Smooth muscle cell (in vitro differentiated cells): ENCODE results near the gene API5. TPM values are rescaled to one million over a fixed set of nuclear protein-coding genes. Genes with fewer than 3 reads are reported as not detected.

ENCODE experiments used
- DNase-seq: peaks from one replicate; lab custom pipeline; 2025; ENCODE audit not compliant: unreplicated experiment; lab: John Stamatoyannopoulos, UW
- H2AFZ ChIP-seq: fragments of 200-600 bp; sonication (generic); 2 replicates; pipeline ENCODE4 v1.6.0; 2016; ENCODE audit warnings: antibody characterized with exemption, low read depth, mild to moderate bottlenecking
- H3F3A ChIP-seq: fragments of 200-600 bp; sonication (generic); 2 replicates; pipeline ENCODE4 v1.6.0; 2017; ENCODE audit warnings: antibody characterized with exemption, low read depth
- H3K27ac ChIP-seq: fragments of 200-600 bp; sonication (generic); 2 replicates; pipeline ENCODE4 v1.5.1; 2016; ENCODE audit warnings: low read depth, mild to moderate bottlenecking
- H3K27me3 ChIP-seq: fragments of 200-600 bp; sonication (generic); 2 replicates; pipeline ENCODE4 v1.6.1; 2016; ENCODE audit warnings: low read depth, mild to moderate bottlenecking
- H3K36me3 ChIP-seq: fragments of 200-600 bp; sonication (generic); 2 replicates; pipeline ENCODE4 v1.5.1; 2016; ENCODE audit warnings: low read depth
- H3K4me1 ChIP-seq: fragments of 200-600 bp; sonication (generic); 2 replicates; pipeline ENCODE4 v1.5.1; 2016; ENCODE audit warnings: low read depth
- H3K4me2 ChIP-seq: fragments of 200-600 bp; sonication (generic); 2 replicates; pipeline ENCODE4 v1.6.0; 2016; ENCODE audit warnings: mild to moderate bottlenecking
- H3K4me3 ChIP-seq: fragments of 200-600 bp; sonication (generic); 2 replicates; pipeline ENCODE4 v1.5.1; 2016; ENCODE audit warnings: mild to moderate bottlenecking
- H3K79me2 ChIP-seq: fragments of 200-600 bp; sonication (generic); 2 replicates; pipeline ENCODE4 v1.6.0; 2016; ENCODE audit warnings: low read depth, mild to moderate bottlenecking
- H3K9ac ChIP-seq: fragments of 200-600 bp; sonication (generic); 2 replicates; pipeline ENCODE4 v1.6.0; 2016; ENCODE audit warnings: low read depth
- H3K9me3 ChIP-seq: fragments of 200-600 bp; sonication (generic); replicated peaks from 2 replicates; pipeline ENCODE4 v1.5.1; 2016; ENCODE audit warnings: low read depth
- H4K20me1 ChIP-seq: fragments of 200-600 bp; sonication (generic); 2 replicates; pipeline ENCODE4 v1.6.0; 2016; ENCODE audit warnings: low read depth
- CTCF ChIP-seq: fragments of 200-600 bp; sonication (generic); IDR thresholded peaks from 2 replicates; pipeline ENCODE4 v1.5.1; 2017; ENCODE audit warnings: borderline replicate concordance, mild to moderate bottlenecking, antibody characterized with exemption; ENCODE audit not compliant: insufficient read depth, poor library complexity, severe bottlenecking
- WGBS: methylation state at CpG from one replicate; pipeline ENCODE4 v1.1.7; 2016; ENCODE audit warnings: low lambda C conversion rate; 5-methylcytosine and 5-hydroxymethylcytosine counted together
- polyA plus RNA-seq: library from polyadenylated mRNA; unstranded; fragments of >200 nt; fragmentation: Nextera tagmentation; extraction: Ambion mirVana; gene quantifications from 2 replicates; pipeline ENCODE4 v1.2.1, GENCODE V29; 2016
- total RNA-seq: library from RNA; depleted of rRNA; stranded (reverse); fragments of >200 nt; gene quantifications from 2 replicates; pipeline ENCODE4 v1.2.3, GENCODE V29; 2014

API5 gene
- total and polyA plus RNA-seq, 2 experiments from 2014 or later, result 31.4 to 49.7 TPM

- Histone ChIP-seq H3K9ac (no peak overlapping the region), H3K9me3 (no peaks in the 10 kb centered on the region), H3F3A (no peaks in the 10 kb centered on the region), H3K27me3 (no peaks in the 10 kb centered on the region), H3K4me3 (no peak overlapping the region), H3K36me3 (no peaks in the 10 kb centered on the region), H4K20me1 (peaks cover 80% of the 10 kb centered on the region), H2AFZ (no peak overlapping the region), H3K27ac (peak overlapping the region; percentile 58), H3K79me2 (peaks cover 70% of the 10 kb centered on the region), H3K4me1 (no peaks in the 10 kb centered on the region), H3K4me2 (no peak overlapping the region)
- no peak for TF ChIP-seq CTCF
- 90% methylated on average over 2 of the region's 2 CpGs for WGBS
- no peak for DNase-seq
Measured at GRCh38 chr11:43376065-43376464, 64.3 kb downstream of the API5 start.

- 58% methylated on average over 2 of the region's 2 CpGs for WGBS
- Histone ChIP-seq H3K4me1 (no peaks in the 10 kb centered on the region), H3K4me2 (no peak overlapping the region), H3K27me3 (no peaks in the 10 kb centered on the region), H3K4me3 (no peak overlapping the region), H3F3A (no peaks in the 10 kb centered on the region), H3K27ac (peak overlapping the region; percentile 58), H3K9ac (no peak overlapping the region), H4K20me1 (peaks cover 75% of the 10 kb centered on the region), H2AFZ (no peak overlapping the region), H3K9me3 (no peaks in the 10 kb centered on the region), H3K36me3 (no peaks in the 10 kb centered on the region), H3K79me2 (peaks cover 68% of the 10 kb centered on the region)
- no peak for TF ChIP-seq CTCF
- DNase-seq, result no peak
Measured at GRCh38 chr11:43376594-43376993, 64.8 kb downstream of the API5 start.

- Histone ChIP-seq H3K9me3 (no peaks in the 10 kb centered on the region), H3K4me2 (no peak overlapping the region), H3K4me1 (no peaks in the 10 kb centered on the region), H3K27ac (no peak overlapping the region), H3K79me2 (peaks cover 61% of the 10 kb centered on the region), H3K36me3 (no peaks in the 10 kb centered on the region), H2AFZ (no peak overlapping the region), H3K27me3 (no peaks in the 10 kb centered on the region), H3K4me3 (no peak overlapping the region), H3F3A (no peaks in the 10 kb centered on the region), H3K9ac (no peak overlapping the region), H4K20me1 (peaks cover 67% of the 10 kb centered on the region)
- no peak for TF ChIP-seq CTCF
- DNase-seq, result no peak
Measured at GRCh38 chr11:43377389-43377788, 65.6 kb downstream of the API5 start.

- 97% methylated on average over 3 of the region's 3 CpGs for WGBS
- no peak for TF ChIP-seq CTCF
- Histone ChIP-seq H3K9me3 (no peaks in the 10 kb centered on the region), H3K27me3 (no peaks in the 10 kb centered on the region), H3K4me2 (no peak overlapping the region), H2AFZ (no peak overlapping the region), H3F3A (no peaks in the 10 kb centered on the region), H4K20me1 (peaks cover 59% of the 10 kb centered on the region), H3K79me2 (peaks cover 49% of the 10 kb centered on the region), H3K36me3 (no peaks in the 10 kb centered on the region), H3K9ac (no peak overlapping the region), H3K4me3 (no peak overlapping the region), H3K4me1 (no peaks in the 10 kb centered on the region), H3K27ac (no peak overlapping the region)
- no peak for DNase-seq
Measured at GRCh38 chr11:43378897-43379296, 67.1 kb downstream of the API5 start.
